UCSD-AML1 (cell line): ENCODE data around the gene NRXN2.

Source experiments
- DNase-seq: peaks from one replicate; lab custom pipeline; 2025; ENCODE audit not compliant: unreplicated experiment; lab: John Stamatoyannopoulos, UW

NRXN2 gene

DNA sequence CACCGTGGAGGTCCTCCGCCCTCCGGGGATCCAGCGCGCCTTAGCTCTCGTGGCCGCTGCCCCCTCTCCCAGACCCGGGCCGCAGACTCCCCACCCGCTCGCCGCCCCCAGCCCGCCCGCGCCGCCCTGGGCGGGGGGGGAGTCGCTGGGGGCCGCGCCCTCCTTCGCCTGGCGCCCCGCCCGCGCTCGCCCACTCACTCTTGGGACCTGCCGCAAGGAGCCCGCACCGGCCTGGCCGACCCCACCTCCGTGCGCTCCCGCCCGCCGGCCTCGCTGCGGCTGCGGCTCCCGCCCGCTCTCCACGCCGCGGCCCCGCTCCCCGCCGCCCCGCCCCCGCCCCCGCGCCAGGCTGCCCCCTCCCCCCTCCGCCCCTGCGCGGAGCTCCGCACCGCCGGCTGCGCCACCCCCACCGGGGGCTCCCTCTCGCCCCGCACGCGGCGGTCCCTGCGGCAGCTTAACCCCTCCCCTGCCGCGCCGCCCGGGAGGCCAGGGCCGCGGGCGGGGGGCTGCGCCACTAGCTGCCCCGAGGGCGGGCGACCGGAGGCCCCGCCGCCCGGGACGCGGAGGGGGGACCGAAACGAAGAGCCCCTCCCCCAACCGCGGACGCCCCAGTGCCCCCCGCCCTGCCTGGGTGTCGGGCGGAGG, 21.7 kb upstream of the NRXN2 start:
- no peak for DNase-seq

DNA sequence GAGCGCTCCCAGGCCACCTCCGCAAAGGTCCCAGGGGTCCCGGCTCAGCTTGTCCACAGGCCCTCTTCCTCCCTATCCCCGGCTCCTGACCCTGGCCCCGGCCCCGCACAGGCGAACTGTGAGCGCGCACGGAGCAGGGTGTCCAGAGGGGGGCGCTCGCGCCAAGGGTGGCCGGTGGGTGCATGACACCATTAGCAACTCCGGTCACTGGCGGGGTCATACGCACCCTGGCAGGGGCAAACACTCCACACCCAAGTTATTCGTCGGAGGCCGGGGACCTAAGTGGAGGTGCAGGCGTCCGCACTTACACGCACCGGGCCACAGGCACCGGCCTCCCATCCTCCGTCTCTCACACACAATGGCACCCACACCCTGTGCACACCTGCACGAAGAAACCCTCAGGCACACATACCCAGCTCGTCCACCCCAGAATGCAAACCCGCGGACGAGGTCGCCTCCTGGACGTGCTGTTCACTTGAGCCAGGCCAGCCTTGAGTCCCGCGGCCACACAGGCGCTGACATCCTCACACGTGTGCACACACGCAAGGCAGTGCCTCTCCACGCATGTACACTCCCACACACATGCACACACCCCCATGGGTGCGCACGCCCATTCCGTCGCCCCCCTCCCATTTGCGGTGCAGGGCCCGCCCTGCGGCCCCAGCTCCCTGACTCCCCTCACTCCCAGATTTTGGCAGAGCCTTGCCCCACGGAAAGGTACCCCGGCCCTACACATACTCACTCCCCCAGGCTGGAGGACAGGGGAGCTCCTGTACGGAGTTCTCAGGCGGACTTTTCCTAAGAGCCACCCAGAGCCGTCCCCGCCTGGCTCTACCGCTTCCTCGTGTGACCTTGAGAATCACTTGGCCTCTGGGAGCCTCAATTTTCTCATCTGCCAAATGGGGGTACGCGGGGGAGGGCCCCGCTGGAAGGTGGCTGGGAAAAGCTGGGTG, 20.9 kb upstream of the NRXN2 start, which contains the start of gene RASGRP2:
RASGRP2 (minus strand) TSS at position 552 of the 953 bp plus-strand sequence. CDS start 1,276 bp downstream, outside the sequence.
- DNase-seq: peak; percentile 91

DNA sequence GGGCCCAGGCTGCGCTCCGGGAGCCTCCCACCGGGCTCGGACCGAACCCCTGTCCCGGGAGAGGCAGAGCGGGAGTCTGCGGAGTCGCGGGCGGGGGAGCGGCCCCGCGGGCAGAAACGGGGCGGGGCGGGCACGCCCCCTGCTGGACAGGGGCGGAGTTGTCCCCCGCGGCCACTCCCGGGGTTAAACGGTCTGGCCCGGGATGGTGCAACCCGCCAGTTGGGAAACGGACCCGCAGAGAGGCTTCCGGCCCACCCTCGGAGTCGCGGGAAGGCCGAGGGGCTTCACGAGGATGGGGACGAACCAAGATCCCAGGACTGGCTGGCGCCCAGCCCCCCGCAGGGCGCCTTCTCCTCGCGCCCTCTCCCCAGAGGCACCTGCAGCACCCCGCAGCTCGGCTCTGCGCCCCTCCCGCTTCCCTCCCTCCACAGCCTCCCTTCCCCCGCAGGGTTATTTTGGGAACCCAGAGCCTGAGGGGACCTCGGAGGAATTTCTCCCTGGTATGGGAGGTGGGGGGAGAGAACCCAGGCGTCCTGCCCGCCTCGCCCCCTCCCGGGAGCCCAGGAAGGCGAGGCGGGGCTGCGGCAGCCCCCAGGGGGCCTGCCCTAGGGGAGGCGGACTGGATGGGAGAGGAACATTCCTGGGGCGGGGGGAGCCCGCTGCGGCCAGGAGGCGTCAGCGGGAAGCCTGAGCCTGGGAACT, 20.0 kb upstream of the NRXN2 start:
- DNase-seq: peak; percentile 81

DNA sequence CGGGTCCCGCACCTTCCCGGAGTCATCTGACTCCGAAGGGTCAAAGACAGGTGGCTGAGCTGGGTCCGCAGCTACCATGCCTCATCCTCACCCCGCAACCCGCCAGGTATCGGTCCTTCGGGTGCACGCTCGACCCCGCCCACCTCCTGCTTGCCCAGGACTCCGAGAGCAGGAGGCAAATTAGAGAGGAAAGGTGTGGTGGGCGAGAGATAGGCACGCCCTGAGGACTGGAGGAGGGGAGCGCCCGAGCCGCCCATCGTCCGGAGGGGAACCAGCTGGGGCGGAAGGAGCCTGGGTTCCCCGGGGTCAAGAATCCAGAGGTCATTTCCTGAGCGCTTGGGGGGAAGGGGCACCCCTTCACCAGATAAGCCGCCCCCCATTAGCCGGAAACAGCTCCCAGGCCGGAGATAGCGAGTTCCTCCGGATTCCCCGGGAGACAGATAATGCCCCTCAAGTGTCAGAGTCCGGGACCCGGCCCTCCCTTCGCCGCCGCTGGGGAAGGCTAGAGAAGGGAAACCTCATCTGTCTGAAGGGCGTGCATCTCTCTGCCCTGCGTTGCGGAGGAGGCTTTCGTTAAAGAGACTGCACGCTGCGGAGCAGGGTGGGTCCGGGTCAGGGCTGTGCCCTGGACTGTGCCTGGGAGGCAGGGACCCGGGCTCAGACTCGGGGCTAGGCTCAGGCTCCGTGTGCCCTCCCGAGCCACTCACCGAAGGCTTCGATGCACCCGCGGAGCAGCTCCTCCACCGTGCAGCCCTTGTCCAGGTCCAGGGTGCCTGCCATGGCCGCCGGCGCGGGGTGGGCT, 19.3 kb upstream of the NRXN2 start:
- peak; percentile 66 for DNase-seq

DNA sequence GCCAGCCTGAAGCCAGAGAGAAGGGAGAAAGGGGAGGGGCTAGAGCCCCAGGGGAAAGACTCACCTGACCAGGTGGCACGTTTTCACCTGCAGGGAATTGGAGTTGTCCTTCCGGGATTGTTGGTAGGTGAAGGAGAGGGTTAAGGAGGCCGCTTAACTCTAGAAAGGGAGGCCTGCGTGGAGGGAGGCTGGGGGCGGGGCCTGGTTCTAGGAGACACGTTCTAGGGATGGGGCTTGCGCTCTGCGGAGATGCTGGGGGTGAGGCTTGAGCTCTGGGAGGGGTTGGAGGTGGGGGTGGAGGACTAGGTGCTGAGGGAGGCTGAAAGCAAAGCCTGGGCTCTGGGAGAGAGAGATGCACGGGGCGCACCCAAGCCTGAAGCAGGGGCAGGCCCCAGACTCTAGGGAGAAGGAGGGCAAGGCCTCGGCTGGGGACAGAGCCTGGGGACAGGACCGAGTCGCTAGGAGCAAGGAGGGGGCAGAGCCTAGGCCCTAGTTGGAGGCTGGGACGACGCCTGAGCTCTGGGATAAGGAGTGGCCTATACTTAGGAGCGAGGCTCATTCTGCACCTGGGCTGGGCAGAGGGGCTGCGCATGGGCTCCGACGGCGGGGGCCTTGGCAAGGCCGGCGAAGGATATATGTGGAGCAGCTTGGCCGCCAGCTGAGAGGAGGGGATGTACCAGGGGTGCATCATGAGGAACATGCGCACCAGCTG, 18.5 kb upstream of the NRXN2 start:
- DNase-seq: no peak

DNA sequence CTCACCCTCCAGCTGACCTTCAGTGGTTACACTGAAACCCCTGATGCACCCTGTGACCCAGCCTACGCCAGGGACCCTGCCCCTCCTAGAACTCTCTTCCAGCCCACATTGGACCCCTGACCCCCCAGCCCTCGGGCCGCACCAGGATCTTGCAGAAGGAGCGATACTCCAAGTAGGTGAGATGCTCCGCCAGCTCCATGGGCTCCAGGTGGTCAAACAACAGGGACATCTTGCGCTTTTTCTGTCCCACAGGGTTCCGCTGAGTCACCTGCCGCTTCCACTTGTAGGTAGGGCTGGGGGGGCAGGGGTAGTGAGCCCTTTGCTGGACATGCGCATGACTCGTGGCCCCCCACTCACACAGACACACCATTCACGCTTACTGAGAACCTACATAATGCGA, 16.9 kb upstream of the NRXN2 start:
- no peak for DNase-seq

DNA sequence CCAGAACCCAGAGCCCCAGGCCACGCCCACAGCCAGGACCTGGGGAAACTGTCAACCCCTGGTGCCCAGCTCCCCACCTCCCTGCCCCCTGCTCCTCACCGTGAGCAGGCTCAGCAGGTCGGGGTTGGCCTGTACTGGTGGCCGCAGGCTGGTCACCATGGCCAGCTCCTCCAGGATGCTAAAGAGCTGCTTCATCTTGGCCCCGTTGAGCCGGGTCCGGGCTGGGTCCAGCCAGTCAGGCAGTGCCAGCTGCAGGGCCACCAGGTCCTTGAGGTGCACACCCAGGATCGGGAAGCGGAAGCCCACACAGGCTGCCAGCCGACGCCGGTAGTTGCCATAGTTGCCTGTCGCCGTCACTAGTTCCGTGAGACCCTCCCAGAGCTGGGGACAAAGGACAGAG, 13.7 kb upstream of the NRXN2 start:
- DNase-seq: no peak

DNA sequence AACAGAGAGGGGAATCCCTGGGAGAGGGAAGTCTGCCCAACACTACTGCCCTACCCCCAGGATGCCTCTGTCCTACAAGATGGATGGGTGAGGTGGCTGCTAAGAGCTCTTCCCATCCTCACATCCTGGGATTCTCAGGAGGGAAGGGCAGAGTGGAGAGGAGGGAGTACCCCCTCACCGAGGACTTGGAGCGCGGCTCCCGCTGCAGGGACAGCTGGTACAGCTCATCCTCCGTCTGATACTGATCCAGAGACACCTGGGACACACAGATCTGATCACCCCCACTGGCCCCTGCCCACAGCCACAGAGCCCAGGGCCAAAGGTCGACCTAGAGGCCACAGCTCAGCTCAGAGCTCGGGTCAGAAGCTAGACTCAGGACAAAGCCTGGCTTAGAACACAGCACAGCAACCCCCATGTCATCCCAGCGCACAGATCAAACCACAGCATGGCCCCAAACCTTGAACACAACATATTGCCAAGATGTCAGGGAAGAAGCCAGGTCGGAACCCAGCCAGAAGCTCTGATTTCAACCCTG, 12.8 kb upstream of the NRXN2 start:
- no peak for DNase-seq

DNA sequence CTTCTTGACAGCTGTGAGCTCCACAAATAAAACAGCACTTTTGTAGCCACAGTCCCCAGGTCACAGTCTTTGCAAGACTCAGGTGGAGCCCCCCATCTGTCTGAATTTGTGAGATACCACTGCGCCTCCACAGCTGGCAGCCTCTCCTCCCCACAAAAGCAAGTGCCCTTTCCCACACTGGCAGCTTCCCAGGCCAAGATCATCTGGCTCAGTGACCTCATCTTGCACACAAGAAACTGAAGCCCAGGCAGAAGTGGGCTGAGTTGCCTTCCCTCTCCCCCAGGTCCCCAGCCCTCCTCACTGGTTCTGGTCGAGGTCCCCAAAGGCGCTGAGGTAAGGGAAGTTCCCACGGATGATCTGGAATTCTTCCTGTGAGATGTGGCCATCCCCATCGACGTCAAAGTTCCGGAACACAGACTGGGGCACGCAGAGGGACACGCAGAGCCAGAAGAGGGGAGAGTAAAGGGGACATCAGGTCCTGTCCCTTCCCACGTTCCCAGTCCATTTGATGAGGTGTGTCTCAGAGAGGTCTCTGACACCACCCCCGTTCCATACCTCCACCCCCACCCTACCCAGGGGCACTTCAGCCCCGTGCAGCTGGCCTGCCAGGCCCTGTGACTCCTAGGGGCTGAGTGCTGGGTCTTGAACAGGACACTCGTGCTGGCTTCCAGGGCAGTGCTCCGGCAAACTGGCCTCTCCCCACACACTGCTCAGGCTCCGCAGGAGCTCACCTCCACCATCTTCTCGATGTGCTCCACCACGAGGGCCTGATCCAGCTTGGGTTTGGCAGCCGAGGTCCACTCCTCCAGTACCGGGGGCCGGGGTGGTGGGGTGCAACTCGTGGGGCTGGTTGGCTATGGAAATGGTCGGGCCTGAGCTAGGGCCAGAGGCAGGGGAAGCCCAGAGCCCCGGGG, 12.1 kb upstream of the NRXN2 start:
- no peak for DNase-seq

DNA sequence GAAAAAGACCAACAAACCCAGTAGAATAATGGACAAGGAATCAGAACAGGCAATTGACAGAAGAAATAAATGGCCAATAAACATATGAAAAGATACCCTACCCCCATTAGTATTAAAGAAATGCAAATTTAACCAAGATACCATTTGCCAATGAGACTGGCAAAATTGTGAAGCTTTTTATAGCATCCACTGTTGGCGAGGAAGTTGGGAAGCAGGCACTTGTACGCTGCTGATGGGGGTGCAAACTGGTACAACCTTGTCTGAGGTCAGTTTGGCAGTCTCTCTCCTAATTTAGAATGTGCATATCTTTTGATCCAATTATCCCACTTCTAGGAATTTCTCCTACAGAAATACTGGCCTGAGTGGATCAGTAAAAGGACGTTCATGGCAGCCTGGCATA, 8.6 kb upstream of the NRXN2 start:
- no peak for DNase-seq

DNA sequence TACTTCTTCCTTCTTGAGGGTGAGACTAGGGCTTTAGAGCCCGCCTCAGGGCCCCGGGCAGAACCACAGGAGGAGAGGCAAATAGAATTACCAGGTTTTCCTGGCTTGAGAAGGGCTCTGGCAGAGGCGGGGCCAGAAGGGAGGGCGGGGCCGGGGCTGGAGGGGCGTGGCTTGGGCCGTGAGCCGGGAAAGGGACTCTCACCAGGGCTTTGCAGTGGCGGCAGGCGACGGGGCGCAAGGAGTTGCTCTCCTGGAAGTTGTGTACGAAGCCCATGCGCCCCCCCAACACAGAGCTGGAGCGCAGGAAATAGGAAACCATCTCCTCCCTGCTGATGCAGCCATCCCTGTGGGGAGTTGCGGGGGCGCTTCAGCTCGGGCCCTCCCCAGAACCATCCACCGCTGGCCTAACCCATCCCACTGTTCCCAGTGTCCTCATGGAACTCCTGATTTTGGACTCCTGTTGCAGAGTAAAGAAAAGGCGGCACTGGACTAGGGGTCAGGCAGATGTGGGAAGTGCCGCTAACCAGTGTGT, 6.9 kb upstream of the NRXN2 start:
- no peak for DNase-seq

DNA sequence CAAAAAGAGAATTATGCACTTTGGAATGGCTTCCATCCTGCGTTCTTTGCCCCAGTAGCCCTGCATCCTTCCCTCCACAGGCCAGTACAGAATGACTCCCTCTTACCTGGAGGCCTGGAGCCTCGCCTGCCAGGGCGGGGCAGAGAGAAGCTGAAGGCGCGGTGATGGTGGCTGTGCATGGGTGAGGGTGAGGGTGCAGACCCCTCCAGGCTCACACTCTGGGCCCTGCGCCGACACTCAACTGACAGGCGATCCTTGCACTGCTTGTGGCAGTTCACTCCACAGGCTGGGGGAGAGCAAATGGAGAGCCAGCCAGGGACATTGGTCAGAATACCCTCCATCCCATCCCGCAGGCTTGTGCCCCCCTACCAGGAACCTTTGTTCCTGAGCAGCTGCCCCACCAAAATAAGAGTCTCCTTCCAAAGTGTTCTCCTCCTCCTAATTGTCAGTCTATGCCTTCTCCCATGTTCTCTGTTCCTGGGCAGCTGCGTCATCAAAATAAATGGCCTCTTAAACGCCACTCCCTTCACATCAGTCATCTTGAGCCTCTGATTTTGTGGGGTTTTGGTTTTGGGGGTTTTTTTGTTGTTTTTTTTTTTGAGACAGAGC, 5.9 kb upstream of the NRXN2 start:
- no peak for DNase-seq

DNA sequence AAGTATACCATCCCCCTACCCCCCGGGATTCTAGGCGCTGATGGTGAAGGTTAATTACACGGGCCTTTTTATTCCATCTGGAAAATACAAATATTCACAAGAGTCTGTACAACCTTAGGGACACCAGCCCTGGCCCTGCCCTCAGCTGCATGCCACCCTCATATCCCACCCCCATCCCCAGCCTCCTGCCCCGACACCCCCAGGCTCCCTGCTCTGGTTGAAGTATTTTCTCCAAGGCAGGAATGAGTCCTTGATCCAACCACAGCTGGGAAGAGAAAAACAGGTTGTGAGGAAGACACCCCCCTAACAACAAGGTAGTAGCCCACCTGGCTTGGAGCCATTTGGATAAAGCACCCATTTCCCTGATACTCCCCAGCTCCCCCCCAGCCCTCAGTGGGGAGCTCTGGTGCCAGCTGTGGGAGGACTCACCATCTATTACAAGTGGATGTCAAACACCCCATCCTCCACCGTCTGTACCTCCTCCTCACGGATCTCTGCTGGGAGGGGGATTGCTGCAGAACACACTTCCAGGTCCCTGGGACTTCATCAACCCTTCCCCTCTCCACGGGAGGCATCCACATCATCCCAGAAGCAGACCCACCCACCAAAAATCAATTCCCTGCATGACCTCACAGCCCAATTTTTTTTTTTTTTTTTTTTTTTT, 4.0 kb upstream of the NRXN2 start:
- DNase-seq: no peak

DNA sequence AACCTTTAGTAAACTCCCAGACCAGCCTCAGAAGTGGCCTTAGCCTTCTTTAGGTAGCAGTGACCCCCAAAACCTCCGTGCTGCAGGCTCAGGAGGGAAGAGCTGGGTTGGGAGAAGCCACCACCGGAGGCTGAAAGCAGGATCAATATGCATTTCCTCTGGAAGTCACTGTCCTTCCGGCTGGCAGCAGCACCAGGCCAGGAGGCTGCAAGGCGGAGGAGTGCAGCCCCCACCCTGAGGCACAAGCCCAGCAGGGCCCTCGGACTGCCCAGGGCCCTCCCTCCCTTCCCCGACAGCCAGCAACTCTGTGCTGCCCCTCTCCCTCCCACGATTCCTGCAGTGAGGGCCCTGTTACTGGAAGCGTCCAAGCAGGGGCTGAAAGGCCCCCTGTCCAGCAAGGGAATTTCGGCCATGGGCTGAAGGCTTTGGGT, 3.2 kb upstream of the NRXN2 start:
- no peak for DNase-seq

DNA sequence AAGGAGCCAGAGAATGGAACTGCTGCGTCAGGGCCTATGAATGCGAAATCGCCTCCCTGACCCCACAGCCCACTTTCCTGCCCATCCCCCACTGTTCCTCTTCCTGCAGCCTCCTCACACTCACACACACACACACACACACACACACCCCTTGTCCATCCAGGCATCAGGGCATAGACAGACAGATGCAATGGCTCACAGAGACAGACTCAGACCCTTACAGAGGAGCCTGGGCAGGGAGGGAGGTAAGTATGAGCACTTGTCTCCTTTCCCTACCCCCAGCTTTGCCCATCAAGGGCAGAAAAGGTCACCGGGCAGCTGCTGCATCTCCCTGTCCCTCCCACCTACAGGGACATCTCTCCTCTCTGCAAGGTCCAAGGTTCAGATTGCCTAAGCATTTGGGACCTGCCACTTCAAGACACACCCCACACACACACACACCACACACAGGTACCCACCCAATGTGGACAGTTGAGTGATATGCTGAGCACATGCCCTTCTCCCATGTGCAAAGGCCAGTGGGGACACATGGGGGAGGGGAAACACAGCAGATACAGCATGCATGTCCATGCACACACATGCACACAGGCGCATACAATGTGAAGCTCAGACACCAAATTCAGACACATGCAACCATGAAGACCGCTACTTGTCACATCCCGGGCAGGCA, 2.0 kb upstream of the NRXN2 start:
- no peak for DNase-seq

DNA sequence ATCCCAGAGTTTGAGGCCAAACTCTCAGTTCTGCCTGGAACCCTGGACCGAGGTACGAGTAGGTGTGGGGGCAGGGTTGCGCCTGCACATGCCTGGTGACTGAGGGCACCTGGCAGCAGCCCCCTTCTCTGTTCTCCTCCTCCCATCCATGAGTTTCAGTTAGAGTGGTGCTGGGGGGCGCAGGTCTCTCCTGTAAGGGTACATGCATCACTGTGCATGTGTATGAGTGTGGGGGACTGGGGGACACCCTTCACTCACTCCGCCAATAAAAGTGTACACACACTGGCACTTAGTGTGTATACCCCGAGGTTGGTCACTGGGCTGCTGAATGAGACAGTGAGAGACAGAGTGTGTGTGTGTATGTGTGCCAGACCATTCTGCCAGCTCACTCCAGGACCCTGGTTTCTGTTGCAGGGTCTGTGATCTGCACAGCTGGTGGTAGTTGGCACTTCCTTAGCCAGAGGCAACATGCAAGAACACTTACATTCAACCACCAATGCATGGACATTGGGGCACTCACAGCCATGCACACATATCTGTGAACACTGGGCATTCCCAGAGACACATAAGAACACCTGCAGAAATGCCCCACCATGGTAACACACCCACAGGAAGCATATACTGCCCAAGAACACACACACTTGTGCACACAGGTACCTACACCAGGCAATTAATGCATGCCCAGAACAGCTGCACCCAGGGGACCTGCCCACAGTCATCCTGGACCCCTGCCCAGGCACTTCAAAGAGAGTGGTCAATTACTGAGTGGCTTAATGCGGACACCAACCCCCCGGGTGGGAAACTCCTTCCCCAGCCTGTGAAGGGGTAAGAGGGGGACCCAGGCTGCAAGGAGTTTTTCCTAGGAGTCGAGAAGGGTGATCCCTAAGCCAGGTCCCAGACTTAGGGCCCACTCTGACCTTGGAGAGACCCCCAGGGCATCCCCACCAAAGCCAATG, 1.2 kb upstream of the NRXN2 start:
- DNase-seq: no peak
